GM21367 (cell line): ENCODE data around the gene CIB2.
A peak's percentile ranks its signal among the peaks of the same experiment; 100 is the strongest.

Experiments used
- ATAC-seq: cut with Tn5 transposase; IDR thresholded peaks from one replicate; pipeline ENCODE4 v1.9.1; 2021; ENCODE audit not compliant: unreplicated experiment

CIB2 gene

GRCh38 chr15:78069462-78070029 lies 61.7 kb downstream of the CIB2 start:
- no peak for ATAC-seq

GRCh38 chr15:78069052-78069414 lies 62.2 kb downstream of the CIB2 start:
- ATAC-seq: peak; percentile 13

- no peak for ATAC-seq
These were observed 63.7 kb downstream of the CIB2 start for GRCh38 chr15:78067328-78068228.

GRCh38 chr15:78065973-78066946 lies 65.0 kb downstream of the CIB2 start:
- ATAC-seq: peak; percentile 56

DNA sequence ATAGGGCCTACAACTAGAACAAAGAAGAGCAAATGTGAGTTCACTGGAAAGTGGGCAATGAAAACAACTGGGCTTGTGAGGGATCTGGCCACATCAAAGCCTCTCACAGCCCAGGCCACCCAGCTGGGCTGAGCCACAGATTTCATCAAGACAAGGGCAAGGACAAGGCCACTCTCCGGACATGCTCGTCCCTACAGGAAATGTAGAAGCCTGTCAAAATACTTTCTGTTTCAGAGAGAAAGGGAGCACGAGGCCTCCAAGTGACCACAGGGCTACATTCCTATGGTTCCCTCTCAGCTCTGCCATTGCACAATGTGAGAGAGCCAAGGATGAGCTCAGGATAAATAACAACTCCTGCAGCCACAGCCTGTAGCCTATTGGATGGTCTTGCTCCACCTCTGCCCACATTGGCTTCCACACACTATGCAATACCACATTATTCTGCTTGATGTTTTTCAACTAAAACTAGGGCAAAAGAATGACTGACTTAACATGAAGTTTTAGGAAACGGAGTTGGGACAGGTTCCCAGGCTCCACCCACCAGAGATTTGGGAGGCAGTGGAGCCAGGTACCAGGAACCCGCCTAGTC lies 65.9 kb downstream of the CIB2 start:
- no peak for ATAC-seq

- no peak for ATAC-seq
These were observed 66.7 kb downstream of the CIB2 start for GRCh38 chr15:78064544-78064943.

DNA sequence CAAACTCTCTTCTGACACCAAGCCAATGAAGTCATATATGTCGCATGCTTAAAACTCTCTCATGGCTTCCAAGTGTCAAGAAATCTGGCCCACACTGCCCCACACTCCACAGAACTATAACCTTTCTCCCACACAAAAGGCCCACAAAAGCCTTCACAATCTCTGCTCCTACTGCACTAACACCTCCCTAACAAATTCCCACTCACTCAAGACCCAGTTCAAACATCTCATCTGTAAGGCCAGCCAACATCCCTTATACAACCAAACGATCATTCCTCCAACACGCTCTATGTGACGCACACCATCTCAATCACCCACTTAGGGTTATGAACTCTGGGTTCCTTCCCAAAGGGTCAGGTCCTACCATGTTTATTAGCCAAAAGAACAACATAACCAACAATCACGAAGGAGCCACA lies 67.3 kb downstream of the CIB2 start:
- ATAC-seq: no peak

DNA sequence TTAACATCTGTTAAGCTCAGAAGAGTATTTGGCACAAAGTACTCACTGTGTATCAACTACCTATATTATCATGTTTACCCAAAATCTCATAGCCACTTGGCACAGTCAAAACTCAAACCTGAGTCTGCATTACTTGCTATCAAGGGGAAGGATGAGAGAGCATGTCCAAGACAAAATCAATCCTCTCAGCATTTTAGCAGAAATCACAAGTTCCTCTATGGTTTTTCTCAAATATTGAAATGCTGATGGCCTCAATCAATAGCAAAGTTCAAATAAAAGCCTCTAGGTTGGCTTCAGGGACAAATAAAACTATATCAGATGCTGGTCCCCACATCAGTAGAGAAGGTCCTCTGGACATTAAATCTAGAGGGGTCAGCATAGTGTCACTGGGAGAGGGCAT lies 68.0 kb downstream of the CIB2 start:
- no peak for ATAC-seq

DNA sequence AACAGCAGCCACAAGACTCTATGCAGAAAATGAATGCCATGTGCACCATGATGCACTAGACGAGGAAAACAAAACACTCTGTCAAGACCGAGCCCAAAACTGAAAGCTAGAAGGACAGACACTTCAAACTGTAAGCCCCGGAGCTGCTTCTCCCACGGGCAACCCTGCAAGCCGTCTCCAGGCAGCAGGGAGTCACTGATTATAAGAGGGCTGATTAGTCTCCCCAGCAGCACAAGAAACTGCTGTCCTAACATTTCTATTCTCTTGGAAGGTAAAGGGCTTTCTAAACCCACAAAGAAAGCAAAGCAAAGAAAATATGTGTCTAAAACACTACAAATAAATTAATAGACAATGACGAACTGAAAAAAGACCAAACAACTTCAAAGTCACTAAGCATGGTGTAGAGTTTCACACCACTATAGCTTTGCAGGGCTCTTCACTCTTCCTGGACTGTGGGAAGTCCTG lies 69.2 kb downstream of the CIB2 start:
- ATAC-seq: no peak

DNA sequence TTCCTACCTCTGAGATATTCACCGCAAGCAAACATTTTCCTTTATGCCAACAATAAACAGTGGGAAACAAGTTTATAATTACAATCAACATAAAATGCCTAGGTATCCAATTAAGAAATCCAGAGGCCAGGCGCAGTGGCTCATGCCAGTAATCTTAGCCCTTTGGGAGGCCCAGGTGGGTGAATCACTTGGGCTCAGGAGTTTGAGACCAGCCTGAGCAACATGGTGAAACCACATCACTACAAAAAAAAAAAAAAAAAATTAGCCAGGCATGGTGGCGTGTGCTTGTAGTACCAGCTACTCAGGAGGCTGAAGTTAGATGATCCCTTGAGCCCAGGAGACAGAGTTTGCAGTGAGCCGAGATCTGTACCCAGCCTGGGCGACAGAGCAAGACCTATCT lies 71.0 kb downstream of the CIB2 start:
- ATAC-seq: no peak

GRCh38 chr15:78059110-78059839 lies 72.0 kb downstream of the CIB2 start:
- no peak for ATAC-seq

- no peak for ATAC-seq
These were observed 72.8 kb downstream of the CIB2 start for GRCh38 chr15:78058401-78058935.

GRCh38 chr15:78057803-78058202 lies 73.4 kb downstream of the CIB2 start:
- ATAC-seq: no peak

- ATAC-seq: no peak
These were observed 74.5 kb downstream of the CIB2 start for GRCh38 chr15:78056714-78057269.

- ATAC-seq: no peak
These were observed 75.1 kb downstream of the CIB2 start for GRCh38 chr15:78055919-78056713.

GRCh38 chr15:78054966-78055365 lies 76.3 kb downstream of the CIB2 start:
- ATAC-seq: no peak
